HepG2 (cell line): ENCODE results near the gene WSCD1. TPM values are rescaled to one million over a fixed set of nuclear protein-coding genes. Genes with fewer than 3 reads are reported as not detected.

Experiments
- ATAC-seq: fragments of 200-7000 bp; cut with Tn5 transposase; 3 replicates; pipeline ENCODE4 v1.9.1; 2020; ENCODE audit warnings: mild to moderate bottlenecking, moderate library complexity
- BruUV-seq: library from RNA; stranded (reverse); fragments of 400-500 nt; replicated peaks from 2 replicates; lab custom pipeline; 2021; lab: Mats Ljungman, UMichigan
- CTCF ChIA-PET: fragments of 300-600 bp; formaldehyde crosslinking; extraction: SDS; loops from one replicate; lab custom pipeline; 2021; ENCODE audit warnings: low total read pairs, inconsistent platforms, low intra/inter-chr PET ratio; lab: Yijun Ruan, JAX
- POLR2A ChIA-PET: fragments of 350-600 bp; sonication (Branson Sonifier 250); formaldehyde crosslinking; loops from one replicate; lab custom pipeline; 2020; ENCODE audit warnings: antibody characterized with exemption, inconsistent platforms; lab: Yijun Ruan, JAX
- DNase-seq: peaks from one replicate; pipeline ENCODE4 v3.0.0-alpha.2; 2015; ENCODE audit warnings: low spot score
- FAIRE-seq: peaks from 3 replicates; lab custom pipeline; 2011; peaks lifted over from hg19 to GRCh38; lab: Jason Lieb, UNC
- H2AFZ ChIP-seq: one replicate; pipeline ENCODE4 v1.6.1; 2011; ENCODE audit warnings: low read length, inconsistent platforms
- H3K27ac ChIP-seq: fragments of 300-600 bp; 3 replicates; pipeline ENCODE4 v1.8.0; 2011; ENCODE audit warnings: mixed run types, mild to moderate bottlenecking, mixed read lengths, low read length, inconsistent platforms; ENCODE audit not compliant: insufficient read depth; ENCODE audit errors: extremely low read length
- H3K27me3 ChIP-seq, 2 experiments: fragments of 200-600 bp in 1 of 2; 2 replicates in 1 of 2; 3 replicates in 1 of 2; pipeline versions ENCODE4 v1.6.0 to v1.8.0; 2011; ENCODE audit warnings: low read length in 2 of 2, mild to moderate bottlenecking in 2 of 2, moderate library complexity in 2 of 2, inconsistent platforms in 1 of 2; ENCODE audit not compliant: insufficient read depth in 2 of 2, control insufficient read depth in 1 of 2
- H3K36me3 ChIP-seq, 2 experiments: fragments of 200-600 bp in 1 of 2; replicated peaks in 1 of 2; 2 replicates in 1 of 2; 3 replicates in 1 of 2; pipeline versions ENCODE4 v1.5.1 to v1.8.0; 2011; ENCODE audit warnings: low read length in 2 of 2, inconsistent platforms in 1 of 2; ENCODE audit not compliant: insufficient read depth in 2 of 2, control insufficient read depth in 1 of 2
- H3K4me1 ChIP-seq: 2 replicates; pipeline ENCODE4 v1.5.1; 2012; ENCODE audit warnings: low read length, inconsistent platforms; ENCODE audit not compliant: insufficient read depth
- H3K4me2 ChIP-seq: 2 replicates; pipeline ENCODE4 v1.6.0; 2011; ENCODE audit warnings: low read depth, low read length, inconsistent platforms
- H3K4me3 ChIP-seq, 3 experiments: fragments of 200-600 bp in 1 of 3; sonication (generic), shearing (Covaris generic) in 1 of 3; replicated peaks in 1 of 3; 2 replicates each; pipeline ENCODE4 v1.5.1; 2011 to 2016; ENCODE audit warnings: low read length in 3 of 3, inconsistent platforms in 2 of 3, low read depth in 2 of 3, mild to moderate bottlenecking in 2 of 3, control low read depth in 1 of 3, mixed read lengths in 1 of 3; ENCODE audit not compliant: insufficient read depth in 1 of 3
- H3K79me2 ChIP-seq: one replicate; pipeline ENCODE4 v1.6.1; 2011; ENCODE audit warnings: low read length, inconsistent platforms; ENCODE audit not compliant: insufficient read depth
- H3K9ac ChIP-seq: 2 replicates; pipeline ENCODE4 v1.6.0; 2011; ENCODE audit warnings: mild to moderate bottlenecking, low read depth, low read length, inconsistent platforms; ENCODE audit not compliant: insufficient read depth
- H3K9me3 ChIP-seq: 2 replicates; pipeline ENCODE4 v1.5.1; 2012; ENCODE audit warnings: mild to moderate bottlenecking, low read length
- H4K20me1 ChIP-seq: 2 replicates; pipeline ENCODE4 v1.6.0; 2011; ENCODE audit warnings: inconsistent platforms, mild to moderate bottlenecking, low read length, moderate library complexity; ENCODE audit not compliant: insufficient read depth
- ARNT ChIP-seq: fragments of 450-650 bp; IDR thresholded peaks from 2 replicates; pipeline ENCODE4 v1.6.1; 2017
- CCAR2 ChIP-seq: fragments of 200-400 bp; formaldehyde crosslinking; optimal IDR thresholded peaks from 2 replicates; pipeline ENCODE3; 2018; ENCODE audit warnings: low read depth, mild to moderate bottlenecking, low read length, moderate library complexity
- GTF3A ChIP-seq: sonication (generic); formaldehyde crosslinking; conservative IDR thresholded peaks from 2 replicates; pipeline ENCODE4 v1.4.0; 2020; ENCODE audit warnings: mild to moderate bottlenecking, missing genetic modification reagents
- HMG20A ChIP-seq: IDR thresholded peaks from 2 replicates; pipeline ENCODE4 v1.6.1; 2016; ENCODE audit warnings: borderline replicate concordance
- HNF4A ChIP-seq: sonication (generic); formaldehyde crosslinking; IDR thresholded peaks from 2 replicates; pipeline ENCODE4 v1.4.0; 2020; ENCODE audit warnings: missing genetic modification reagents
- HNRNPL ChIP-seq: fragments of 200-400 bp; formaldehyde crosslinking; IDR thresholded peaks from 2 replicates; pipeline ENCODE4 v1.6.1; 2017; ENCODE audit warnings: mild to moderate bottlenecking, low read depth, low read length
- ZNF703 ChIP-seq: sonication (generic); formaldehyde crosslinking; IDR thresholded peaks from 2 replicates; pipeline ENCODE4 v1.5.1; 2020; ENCODE audit warnings: missing genetic modification reagents, mild to moderate bottlenecking, moderate library complexity, borderline replicate concordance
- WGBS: methylation state at CpG from one replicate; pipeline ENCODE4 v1.1.6; 2017; ENCODE audit warnings: low lambda C conversion rate; 5-methylcytosine and 5-hydroxymethylcytosine counted together
- in situ Hi-C: cut with HindIII; loops from 2 replicates; pipeline ENCODE4 v1.10.0; 2017; ENCODE audit warnings: low pct_unique_long_range_greater_than_20kb; ENCODE audit not compliant: extremely low pct_ligation_motif_present
- intact Hi-C: fragments of 100-400 bp; cut with micrococcal nuclease; formaldehyde crosslinking; loops from one replicate; pipeline ENCODE4 v1.10.0; 2022; ENCODE audit not compliant: unreplicated experiment
- polyA plus RNA-seq, 8 experiments: library from polyadenylated mRNA; depleted of rRNA in 3 of 8; stranded (reverse) in 7 of 8; unstranded in 1 of 8; fragments of >200 nt; fragmentation: Illumina TruSeq in 4 of 8; extraction: Trizol in 4 of 8; gene quantifications; 2 replicates each; pipeline versions ENCODE4 v1.2.1 to v1.2.3, GENCODE V29; 2011 to 2016; ENCODE audit warnings: low read depth in 4 of 8, missing spikeins in 1 of 8, mixed read lengths in 1 of 8; ENCODE audit not compliant: insufficient read depth in 1 of 8
- total RNA-seq, 5 experiments: library from RNA; depleted of rRNA; stranded (reverse); fragments of >200 nt; fragmentation: Illumina TruSeq; extraction: Trizol; gene quantifications; 2 replicates each; pipeline ENCODE4 v1.2.3, GENCODE V29; 2016; ENCODE audit warnings: low read depth in 1 of 5
- TF ChIP-seq, protein P1 (sequence below): sonication (generic); formaldehyde crosslinking; IDR thresholded peaks from 2 replicates; pipeline ENCODE4 v1.8.0; 2023; ENCODE audit warnings: mild to moderate bottlenecking, missing genetic modification reagents
- TF ChIP-seq, protein P2 (sequence below): sonication (generic); formaldehyde crosslinking; IDR thresholded peaks from 2 replicates; pipeline ENCODE4 v1.4.0; 2020; ENCODE audit warnings: missing genetic modification reagents

Gene WSCD1
- total and polyA plus RNA-seq, 2 of the 13 experiments (the other 11 are each of a cell fraction or from before 2014, with no cell fraction given), result 0.24 to 2.7 TPM

DNA sequence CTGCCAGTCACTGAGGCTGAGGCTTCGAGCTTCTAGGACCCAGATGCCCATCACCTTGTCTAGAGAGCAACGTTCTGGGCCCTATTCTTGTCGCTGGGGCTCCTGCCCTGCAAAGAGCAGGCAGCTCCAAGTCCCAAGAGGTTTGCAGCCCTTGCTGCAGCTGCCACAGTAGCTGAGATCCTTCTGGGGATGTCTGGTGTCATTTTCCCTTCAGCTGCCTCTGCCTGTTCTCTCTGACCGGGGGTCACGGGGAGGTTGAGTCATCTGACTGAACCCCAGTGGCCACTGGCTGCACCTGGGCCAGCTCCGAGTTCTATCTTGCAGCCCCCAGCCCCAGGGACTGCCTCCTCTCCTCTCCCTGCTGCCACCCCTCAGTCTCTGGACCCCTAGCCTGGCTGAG is 4.9 kb downstream of the WSCD1 start:
- Histone ChIP-seq H3K4me1 (peaks cover 6% of the 10 kb centered on the region), H3K4me2 (no peak overlapping the region), H2AFZ (no peak overlapping the region), H3K9ac (no peak overlapping the region), H3K4me3 (no peak overlapping the region), H4K20me1 (no peaks in the 10 kb centered on the region), H3K9me3 (no peaks in the 10 kb centered on the region), H3K79me2 (no peaks in the 10 kb centered on the region), H3K27me3 (peaks cover 10 to 50% of the 10 kb centered on the region in 2 experiments), H3K36me3 (no peaks in the 10 kb centered on the region), H3K27ac (no peak overlapping the region)
- ChIA-PET CTCF (no interaction called here), POLR2A (no interaction called here)
- intact Hi-C loops, result no loop called here
- ATAC-seq (no peak), FAIRE-seq (no peak), DNase-seq (no peak)
- 17% methylated on average over 1 of the region's 6 CpGs for WGBS
- TF ChIP-seq, protein P1, sequence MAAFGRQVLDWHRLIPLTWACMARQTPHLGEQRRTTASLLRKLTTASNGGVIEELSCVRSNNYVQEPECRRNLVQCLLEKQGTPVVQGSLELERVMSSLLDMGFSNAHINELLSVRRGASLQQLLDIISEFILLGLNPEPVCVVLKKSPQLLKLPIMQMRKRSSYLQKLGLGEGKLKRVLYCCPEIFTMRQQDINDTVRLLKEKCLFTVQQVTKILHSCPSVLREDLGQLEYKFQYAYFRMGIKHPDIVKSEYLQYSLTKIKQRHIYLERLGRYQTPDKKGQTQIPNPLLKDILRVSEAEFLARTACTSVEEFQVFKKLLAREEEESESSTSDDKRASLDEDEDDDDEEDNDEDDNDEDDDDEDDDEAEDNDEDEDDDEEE (CRISPR knock-in tag), result no peak
- TF ChIP-seq, protein P2, sequence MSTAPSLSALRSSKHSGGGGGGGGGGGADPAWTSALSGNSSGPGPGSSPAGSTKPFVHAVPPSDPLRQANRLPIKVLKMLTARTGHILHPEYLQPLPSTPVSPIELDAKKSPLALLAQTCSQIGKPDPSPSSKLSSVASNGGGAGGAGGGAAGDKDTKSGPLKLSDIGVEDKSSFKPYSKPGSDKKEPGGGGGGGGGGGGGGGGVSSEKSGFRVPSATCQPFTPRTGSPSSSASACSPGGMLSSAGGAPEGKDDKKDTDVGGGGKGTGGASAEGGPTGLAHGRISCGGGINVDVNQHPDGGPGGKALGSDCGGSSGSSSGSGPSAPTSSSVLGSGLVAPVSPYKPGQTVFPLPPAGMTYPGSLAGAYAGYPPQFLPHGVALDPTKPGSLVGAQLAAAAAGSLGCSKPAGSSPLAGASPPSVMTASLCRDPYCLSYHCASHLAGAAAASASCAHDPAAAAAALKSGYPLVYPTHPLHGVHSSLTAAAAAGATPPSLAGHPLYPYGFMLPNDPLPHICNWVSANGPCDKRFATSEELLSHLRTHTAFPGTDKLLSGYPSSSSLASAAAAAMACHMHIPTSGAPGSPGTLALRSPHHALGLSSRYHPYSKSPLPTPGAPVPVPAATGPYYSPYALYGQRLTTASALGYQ (CRISPR knock-in tag), result no peak
- TF ChIP-seq GTF3A (CRISPR knock-in tag) (no peak), HNRNPL (no peak), HMG20A (CRISPR knock-in tag) (no peak), CCAR2 (no peak), ZNF703 (CRISPR knock-in tag) (no peak), HNF4A (CRISPR knock-in tag) (no peak), ARNT (no peak)
- BruUV-seq, result no TSS peak
- in situ Hi-C loops, result no loop called here
